GM18499 (cell line): ENCODE data around the gene CENPA.
"Not testable (repeated sequence)": the region's sequence is repeated elsewhere in the genome, so short reads cannot be mapped to it uniquely, and the experiment has no call there.

Experiments
- ATAC-seq: cut with Tn5 transposase; IDR thresholded peaks from one replicate; pipeline ENCODE4 v1.9.1; 2021; ENCODE audit warnings: moderate number of reproducible peaks; ENCODE audit not compliant: insufficient read depth, unreplicated experiment

The CENPA gene

GRCh38 chr2:26784570-26785234 is 1.2 kb upstream of the CENPA start:
- ATAC-seq: no peak

- no peak for ATAC-seq
Observed at GRCh38 chr2:26786207-26787028, 562 bp downstream of the CENPA start.

- ATAC-seq: no peak
Observed at GRCh38 chr2:26792720-26793119, 6.9 kb downstream of the CENPA start.

- no peak for ATAC-seq
Observed at GRCh38 chr2:26793518-26793917, 7.7 kb downstream of the CENPA start.

- not testable (repeated sequence) for ATAC-seq
Observed at GRCh38 chr2:26795135-26795534, 9.3 kb downstream of the CENPA start.

- ATAC-seq: no peak
Observed at GRCh38 chr2:26801328-26801727, 15.5 kb downstream of the CENPA start.

- ATAC-seq: no peak
Observed at GRCh38 chr2:26801796-26802195, 15.9 kb downstream of the CENPA start.

GRCh38 chr2:26805241-26805676 is 19.4 kb downstream of the CENPA start:
- ATAC-seq: no peak

- ATAC-seq: no peak
Observed at GRCh38 chr2:26807788-26808460, 22.1 kb downstream of the CENPA start.

- no peak for ATAC-seq
Observed at GRCh38 chr2:26809211-26809610, 23.4 kb downstream of the CENPA start.

- ATAC-seq: no peak
Observed at GRCh38 chr2:26809876-26810577, 24.2 kb downstream of the CENPA start.

GRCh38 chr2:26811261-26811660 is 25.4 kb downstream of the CENPA start:
- ATAC-seq: no peak

GRCh38 chr2:26811791-26812694 is 26.2 kb downstream of the CENPA start:
- no peak for ATAC-seq

- no peak for ATAC-seq
Observed at GRCh38 chr2:26812731-26813130, 26.9 kb downstream of the CENPA start.

- ATAC-seq: not testable (repeated sequence)
Observed at GRCh38 chr2:26814072-26814765, 28.4 kb downstream of the CENPA start.

- no peak for ATAC-seq
Observed at GRCh38 chr2:26816893-26817292, 31.0 kb downstream of the CENPA start.

- no peak for ATAC-seq
Observed at GRCh38 chr2:26818255-26818654, 32.4 kb downstream of the CENPA start.

- no peak for ATAC-seq
Observed at GRCh38 chr2:26818972-26819371, 33.1 kb downstream of the CENPA start.

GRCh38 chr2:26820932-26821331 is 35.1 kb downstream of the CENPA start:
- no peak for ATAC-seq
